ENCODE measurements around the gene UBE2O. TPM values are rescaled to one million over a fixed set of nuclear protein-coding genes. Genes with fewer than 3 reads are reported as not detected.

Gene UBE2O
- total and polyA plus RNA-seq, 2 donors from 2014 or later: 5.5 to 21.3 TPM

GRCh38 chr17:76384987-76385891 is 67.7 kb downstream of the UBE2O start:
- no peak for FAIRE-seq
- Histone ChIP-seq H3K27ac (ENCODE audit: low read depth in 2 of 2, low read length in 2 of 2) (peak overlapping the region in 1 of 2 donors; percentile 65), H3K4me3 (ENCODE audit: low read length in 3 of 3) (peak overlapping the region in 1 of 3 donors; percentile 52), H3K9me3 (ENCODE audit: control insufficient read depth in 2 of 3, insufficient read depth in 1 of 3, low read length in 3 of 3) (no peaks in the 10 kb centered on the region), H3K9ac (ENCODE audit: low read length in 3 of 3) (peak overlapping the region in 2 of 3 donors; percentile 12 to 39), H3K36me3 (ENCODE audit: control insufficient read depth in 2 of 3, insufficient read depth in 3 of 3, low read length in 3 of 3) (peaks cover 0 to 5% (median 0%) of the 10 kb centered on the region in 3 donors), H3K27me3 (ENCODE audit: control insufficient read depth, insufficient read depth, low read length) (no peaks in the 10 kb centered on the region), H3K4me1 (ENCODE audit: control insufficient read depth in 2 of 3, insufficient read depth in 2 of 3, low read depth in 1 of 3, low read length in 3 of 3) (peaks cover 0 to 25% (median 0%) of the 10 kb centered on the region in 3 donors)
- no peak for TF ChIP-seq CTCF (IDR thresholded peaks at IDR 0.05; ENCODE audit: borderline replicate concordance, extremely low read depth, insufficient read depth)
- intact Hi-C loops (cut with DNase I): no loop called here
- DNase-seq: peak in 3 of 5 donors; percentile 31 to 86 (median 65)

- Histone ChIP-seq H3K9ac (ENCODE audit: low read length in 3 of 3) (peak within 1 kb of the TSS in 2 of 3 donors; percentile 49 to 51), H3K36me3 (ENCODE audit: control insufficient read depth in 2 of 3, insufficient read depth in 3 of 3, low read length in 3 of 3) (peaks cover 0 to 3% (median 0%) of the 10 kb centered on the region in 3 donors), H3K27me3 (ENCODE audit: control insufficient read depth, insufficient read depth, low read length) (no peaks in the 10 kb centered on the region), H3K4me3 (ENCODE audit: low read length in 3 of 3) (peak within 1 kb of the TSS; percentile 28 to 63 (median 60)), H3K4me1 (ENCODE audit: control insufficient read depth in 2 of 3, insufficient read depth in 2 of 3, low read depth in 1 of 3, low read length in 3 of 3) (peaks cover 0 to 25% (median 0%) of the 10 kb centered on the region in 3 donors), H3K9me3 (ENCODE audit: control insufficient read depth in 2 of 3, insufficient read depth in 1 of 3, low read length in 3 of 3) (no peaks in the 10 kb centered on the region), H3K27ac (ENCODE audit: low read depth in 2 of 2, low read length in 2 of 2) (peak within 1 kb of the TSS; percentile 63 to 65)
- FAIRE-seq (no peak), DNase-seq (peak; percentile 69 to 92 (median 84))
- intact Hi-C loops (cut with DNase I): no loop called here
- TF ChIP-seq CTCF (IDR thresholded peaks at IDR 0.05; ENCODE audit: borderline replicate concordance, extremely low read depth, insufficient read depth): no peak
Measured at GRCh38 chr17:76384222-76384986, 68.5 kb downstream of the UBE2O start, which contains the start of gene SPHK1. TSS of gene SPHK1 (plus strand) at chr17:76384609. CDS start at chr17:76385645, 1,036 bp downstream.

GRCh38 chr17:76383546-76384221 is 69.3 kb downstream of the UBE2O start:
- Histone ChIP-seq H3K4me3 (ENCODE audit: low read length in 3 of 3) (peak overlapping the region; percentile 28 to 63 (median 60)), H3K4me1 (ENCODE audit: control insufficient read depth in 2 of 3, insufficient read depth in 2 of 3, low read depth in 1 of 3, low read length in 3 of 3) (peaks cover 0 to 25% (median 0%) of the 10 kb centered on the region in 3 donors), H3K27me3 (ENCODE audit: control insufficient read depth, insufficient read depth, low read length) (no peaks in the 10 kb centered on the region), H3K36me3 (ENCODE audit: control insufficient read depth in 2 of 3, insufficient read depth in 3 of 3, low read length in 3 of 3) (no peaks in the 10 kb centered on the region), H3K9ac (ENCODE audit: low read length in 3 of 3) (peak overlapping the region in 2 of 3 donors; percentile 49 to 51), H3K9me3 (ENCODE audit: control insufficient read depth in 2 of 3, insufficient read depth in 1 of 3, low read length in 3 of 3) (no peaks in the 10 kb centered on the region), H3K27ac (ENCODE audit: low read depth in 2 of 2, low read length in 2 of 2) (peak overlapping the region in 1 of 2 donors; percentile 48)
- FAIRE-seq (no peak), DNase-seq (peak in 4 of 5 donors; percentile 61 to 87 (median 80))
- TF ChIP-seq CTCF (IDR thresholded peaks at IDR 0.05; ENCODE audit: borderline replicate concordance, extremely low read depth, insufficient read depth): no peak
- intact Hi-C loops (cut with DNase I): no loop called here

All from kidney (tissue), 14 donors.